Measurements from ENCODE around the gene FSD2. TPM values are rescaled to one million over a fixed set of nuclear protein-coding genes. Genes with fewer than 3 reads are reported as not detected.

Gene FSD2
- total and polyA plus RNA-seq, 2 experiments from 2014 or later, result 0.18 TPM; not detected in 1

DNA sequence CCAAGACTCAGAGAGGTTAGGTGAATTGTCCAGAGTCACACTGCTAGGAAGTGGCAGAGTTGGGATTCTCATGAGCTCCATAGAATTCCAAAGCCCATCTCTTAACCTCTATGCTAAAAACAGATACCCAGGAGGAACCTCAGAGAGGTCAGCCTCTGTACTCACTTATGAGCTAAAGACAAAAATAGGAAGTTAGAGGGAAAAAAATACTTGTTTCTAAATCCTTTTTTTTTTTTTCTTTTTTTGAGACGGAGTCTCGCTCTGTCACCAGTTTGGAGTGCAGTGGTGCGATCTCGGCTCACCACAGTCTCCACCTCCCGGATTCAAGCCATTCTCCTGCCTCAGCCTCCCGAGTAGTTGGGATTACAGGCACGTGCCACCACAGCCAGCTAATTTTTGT, 31.4 kb downstream of the FSD2 start:
- TF ChIP-seq ZNF331 (CRISPR knock-in tag; IDR thresholded peaks at IDR 0.05; ENCODE audit: low read depth) (no peak), ZNF114 (CRISPR knock-in tag; IDR thresholded peaks at IDR 0.05) (no peak), EZH2phosphoT487 (IDR thresholded peaks at IDR 0.05; ENCODE audit: unreplicated experiment) (no peak), NANOG (IDR thresholded peaks at IDR 0.05; ENCODE audit: borderline replicate concordance) (no peak), CREB1 (CRISPR knock-in tag; IDR thresholded peaks at IDR 0.05; ENCODE audit: low read depth) (no peak), EZH2 (IDR thresholded peaks at IDR 0.05; ENCODE audit: low read depth, unreplicated experiment) (no peak), STAT1 (IDR thresholded peaks at IDR 0.05; ENCODE audit: unreplicated experiment) (no peak), JUNB (IDR thresholded peaks at IDR 0.05; ENCODE audit: unreplicated experiment) (no peak), POLR2AphosphoS5 (IDR thresholded peaks at IDR 0.05; ENCODE audit: low read depth) (no peak)
- TF ChIP-seq, protein P1, sequence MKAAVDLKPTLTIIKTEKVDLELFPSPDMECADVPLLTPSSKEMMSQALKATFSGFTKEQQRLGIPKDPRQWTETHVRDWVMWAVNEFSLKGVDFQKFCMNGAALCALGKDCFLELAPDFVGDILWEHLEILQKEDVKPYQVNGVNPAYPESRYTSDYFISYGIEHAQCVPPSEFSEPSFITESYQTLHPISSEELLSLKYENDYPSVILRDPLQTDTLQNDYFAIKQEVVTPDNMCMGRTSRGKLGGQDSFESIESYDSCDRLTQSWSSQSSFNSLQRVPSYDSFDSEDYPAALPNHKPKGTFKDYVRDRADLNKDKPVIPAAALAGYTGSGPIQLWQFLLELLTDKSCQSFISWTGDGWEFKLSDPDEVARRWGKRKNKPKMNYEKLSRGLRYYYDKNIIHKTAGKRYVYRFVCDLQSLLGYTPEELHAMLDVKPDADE (IDR thresholded peaks at IDR 0.05), result no peak
- TF ChIP-seq, protein P2, sequence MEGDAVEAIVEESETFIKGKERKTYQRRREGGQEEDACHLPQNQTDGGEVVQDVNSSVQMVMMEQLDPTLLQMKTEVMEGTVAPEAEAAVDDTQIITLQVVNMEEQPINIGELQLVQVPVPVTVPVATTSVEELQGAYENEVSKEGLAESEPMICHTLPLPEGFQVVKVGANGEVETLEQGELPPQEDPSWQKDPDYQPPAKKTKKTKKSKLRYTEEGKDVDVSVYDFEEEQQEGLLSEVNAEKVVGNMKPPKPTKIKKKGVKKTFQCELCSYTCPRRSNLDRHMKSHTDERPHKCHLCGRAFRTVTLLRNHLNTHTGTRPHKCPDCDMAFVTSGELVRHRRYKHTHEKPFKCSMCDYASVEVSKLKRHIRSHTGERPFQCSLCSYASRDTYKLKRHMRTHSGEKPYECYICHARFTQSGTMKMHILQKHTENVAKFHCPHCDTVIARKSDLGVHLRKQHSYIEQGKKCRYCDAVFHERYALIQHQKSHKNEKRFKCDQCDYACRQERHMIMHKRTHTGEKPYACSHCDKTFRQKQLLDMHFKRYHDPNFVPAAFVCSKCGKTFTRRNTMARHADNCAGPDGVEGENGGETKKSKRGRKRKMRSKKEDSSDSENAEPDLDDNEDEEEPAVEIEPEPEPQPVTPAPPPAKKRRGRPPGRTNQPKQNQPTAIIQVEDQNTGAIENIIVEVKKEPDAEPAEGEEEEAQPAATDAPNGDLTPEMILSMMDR (conservative IDR thresholded peaks at IDR 0.05; ENCODE audit: low read depth in 2 of 2), result no peak
- TF ChIP-seq, protein P3, sequence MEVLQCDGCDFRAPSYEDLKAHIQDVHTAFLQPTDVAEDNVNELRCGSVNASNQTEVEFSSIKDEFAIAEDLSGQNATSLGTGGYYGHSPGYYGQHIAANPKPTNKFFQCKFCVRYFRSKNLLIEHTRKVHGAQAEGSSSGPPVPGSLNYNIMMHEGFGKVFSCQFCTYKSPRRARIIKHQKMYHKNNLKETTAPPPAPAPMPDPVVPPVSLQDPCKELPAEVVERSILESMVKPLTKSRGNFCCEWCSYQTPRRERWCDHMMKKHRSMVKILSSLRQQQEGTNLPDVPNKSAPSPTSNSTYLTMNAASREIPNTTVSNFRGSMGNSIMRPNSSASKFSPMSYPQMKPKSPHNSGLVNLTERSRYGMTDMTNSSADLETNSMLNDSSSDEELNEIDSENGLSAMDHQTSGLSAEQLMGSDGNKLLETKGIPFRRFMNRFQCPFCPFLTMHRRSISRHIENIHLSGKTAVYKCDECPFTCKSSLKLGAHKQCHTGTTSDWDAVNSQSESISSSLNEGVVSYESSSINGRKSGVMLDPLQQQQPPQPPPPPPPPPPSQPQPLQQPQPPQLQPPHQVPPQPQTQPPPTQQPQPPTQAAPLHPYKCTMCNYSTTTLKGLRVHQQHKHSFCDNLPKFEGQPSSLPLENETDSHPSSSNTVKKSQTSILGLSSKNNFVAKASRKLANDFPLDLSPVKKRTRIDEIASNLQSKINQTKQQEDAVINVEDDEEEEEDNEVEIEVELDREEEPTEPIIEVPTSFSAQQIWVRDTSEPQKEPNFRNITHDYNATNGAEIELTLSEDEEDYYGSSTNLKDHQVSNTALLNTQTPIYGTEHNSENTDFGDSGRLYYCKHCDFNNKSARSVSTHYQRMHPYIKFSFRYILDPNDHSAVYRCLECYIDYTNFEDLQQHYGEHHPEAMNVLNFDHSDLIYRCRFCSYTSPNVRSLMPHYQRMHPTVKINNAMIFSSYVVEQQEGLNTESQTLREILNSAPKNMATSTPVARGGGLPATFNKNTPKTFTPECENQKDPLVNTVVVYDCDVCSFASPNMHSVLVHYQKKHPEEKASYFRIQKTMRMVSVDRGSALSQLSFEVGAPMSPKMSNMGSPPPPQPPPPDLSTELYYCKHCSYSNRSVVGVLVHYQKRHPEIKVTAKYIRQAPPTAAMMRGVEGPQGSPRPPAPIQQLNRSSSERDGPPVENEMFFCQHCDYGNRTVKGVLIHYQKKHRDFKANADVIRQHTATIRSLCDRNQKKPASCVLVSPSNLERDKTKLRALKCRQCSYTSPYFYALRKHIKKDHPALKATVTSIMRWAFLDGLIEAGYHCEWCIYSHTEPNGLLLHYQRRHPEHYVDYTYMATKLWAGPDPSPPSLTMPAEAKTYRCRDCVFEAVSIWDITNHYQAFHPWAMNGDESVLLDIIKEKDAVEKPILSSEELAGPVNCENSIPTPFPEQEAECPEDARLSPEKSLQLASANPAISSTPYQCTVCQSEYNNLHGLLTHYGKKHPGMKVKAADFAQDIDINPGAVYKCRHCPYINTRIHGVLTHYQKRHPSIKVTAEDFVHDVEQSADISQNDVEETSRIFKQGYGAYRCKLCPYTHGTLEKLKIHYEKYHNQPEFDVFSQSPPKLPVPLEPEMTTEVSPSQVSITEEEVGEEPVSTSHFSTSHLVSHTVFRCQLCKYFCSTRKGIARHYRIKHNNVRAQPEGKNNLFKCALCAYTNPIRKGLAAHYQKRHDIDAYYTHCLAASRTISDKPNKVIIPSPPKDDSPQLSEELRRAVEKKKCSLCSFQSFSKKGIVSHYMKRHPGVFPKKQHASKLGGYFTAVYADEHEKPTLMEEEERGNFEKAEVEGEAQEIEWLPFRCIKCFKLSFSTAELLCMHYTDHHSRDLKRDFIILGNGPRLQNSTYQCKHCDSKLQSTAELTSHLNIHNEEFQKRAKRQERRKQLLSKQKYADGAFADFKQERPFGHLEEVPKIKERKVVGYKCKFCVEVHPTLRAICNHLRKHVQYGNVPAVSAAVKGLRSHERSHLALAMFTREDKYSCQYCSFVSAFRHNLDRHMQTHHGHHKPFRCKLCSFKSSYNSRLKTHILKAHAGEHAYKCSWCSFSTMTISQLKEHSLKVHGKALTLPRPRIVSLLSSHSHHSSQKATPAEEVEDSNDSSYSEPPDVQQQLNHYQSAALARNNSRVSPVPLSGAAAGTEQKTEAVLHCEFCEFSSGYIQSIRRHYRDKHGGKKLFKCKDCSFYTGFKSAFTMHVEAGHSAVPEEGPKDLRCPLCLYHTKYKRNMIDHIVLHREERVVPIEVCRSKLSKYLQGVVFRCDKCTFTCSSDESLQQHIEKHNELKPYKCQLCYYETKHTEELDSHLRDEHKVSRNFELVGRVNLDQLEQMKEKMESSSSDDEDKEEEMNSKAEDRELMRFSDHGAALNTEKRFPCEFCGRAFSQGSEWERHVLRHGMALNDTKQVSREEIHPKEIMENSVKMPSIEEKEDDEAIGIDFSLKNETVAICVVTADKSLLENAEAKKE (CRISPR knock-in tag; IDR thresholded peaks at IDR 0.05), result no peak
- TF ChIP-seq, protein P4, sequence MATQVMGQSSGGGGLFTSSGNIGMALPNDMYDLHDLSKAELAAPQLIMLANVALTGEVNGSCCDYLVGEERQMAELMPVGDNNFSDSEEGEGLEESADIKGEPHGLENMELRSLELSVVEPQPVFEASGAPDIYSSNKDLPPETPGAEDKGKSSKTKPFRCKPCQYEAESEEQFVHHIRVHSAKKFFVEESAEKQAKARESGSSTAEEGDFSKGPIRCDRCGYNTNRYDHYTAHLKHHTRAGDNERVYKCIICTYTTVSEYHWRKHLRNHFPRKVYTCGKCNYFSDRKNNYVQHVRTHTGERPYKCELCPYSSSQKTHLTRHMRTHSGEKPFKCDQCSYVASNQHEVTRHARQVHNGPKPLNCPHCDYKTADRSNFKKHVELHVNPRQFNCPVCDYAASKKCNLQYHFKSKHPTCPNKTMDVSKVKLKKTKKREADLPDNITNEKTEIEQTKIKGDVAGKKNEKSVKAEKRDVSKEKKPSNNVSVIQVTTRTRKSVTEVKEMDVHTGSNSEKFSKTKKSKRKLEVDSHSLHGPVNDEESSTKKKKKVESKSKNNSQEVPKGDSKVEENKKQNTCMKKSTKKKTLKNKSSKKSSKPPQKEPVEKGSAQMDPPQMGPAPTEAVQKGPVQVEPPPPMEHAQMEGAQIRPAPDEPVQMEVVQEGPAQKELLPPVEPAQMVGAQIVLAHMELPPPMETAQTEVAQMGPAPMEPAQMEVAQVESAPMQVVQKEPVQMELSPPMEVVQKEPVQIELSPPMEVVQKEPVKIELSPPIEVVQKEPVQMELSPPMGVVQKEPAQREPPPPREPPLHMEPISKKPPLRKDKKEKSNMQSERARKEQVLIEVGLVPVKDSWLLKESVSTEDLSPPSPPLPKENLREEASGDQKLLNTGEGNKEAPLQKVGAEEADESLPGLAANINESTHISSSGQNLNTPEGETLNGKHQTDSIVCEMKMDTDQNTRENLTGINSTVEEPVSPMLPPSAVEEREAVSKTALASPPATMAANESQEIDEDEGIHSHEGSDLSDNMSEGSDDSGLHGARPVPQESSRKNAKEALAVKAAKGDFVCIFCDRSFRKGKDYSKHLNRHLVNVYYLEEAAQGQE (IDR thresholded peaks at IDR 0.05; ENCODE audit: unreplicated experiment), result no peak
- no peak overlapping the region for H2AFZ ChIP-seq
- H3K4me3 ChIP-seq, result no peak overlapping the region
- H3F3A ChIP-seq (replicated peaks; ENCODE audit: low read depth), result no peaks in the 10 kb centered on the region
- H3K27me3 ChIP-seq (ENCODE audit: insufficient read depth), result no peaks in the 10 kb centered on the region
- H3K79me2 ChIP-seq (replicated peaks; ENCODE audit: insufficient read depth), result no peaks in the 10 kb centered on the region
- ATAC-seq, result no peak
- Mint-ChIP-seq H3K36me3 (ENCODE audit: low read depth) (no peaks in the 10 kb centered on the region), H3K27ac (no peak overlapping the region), H3K4me3 (no peak overlapping the region), H3K9me3 (no peaks in the 10 kb centered on the region), H3K27me3 (ENCODE audit: insufficient read depth, low read depth, poor library complexity) (no peaks in the 10 kb centered on the region), H3K4me1 (no peaks in the 10 kb centered on the region)
- H3K4me1 ChIP-seq (ENCODE audit: insufficient read depth), result no peaks in the 10 kb centered on the region
- H3K27ac ChIP-seq (ENCODE audit: low read depth), result no peak overlapping the region
- H3K36me3 ChIP-seq (ENCODE audit: insufficient read depth), result no peaks in the 10 kb centered on the region
- H3K4me2 ChIP-seq, result no peak overlapping the region
- no peaks in the 10 kb centered on the region for H4K20me1 ChIP-seq (replicated peaks; ENCODE audit: insufficient read depth)
- DNase-seq (ENCODE audit: low spot score), result no peak
- no peaks in the 10 kb centered on the region for H3K9me2 ChIP-seq (ENCODE audit: insufficient read depth)

Data from GM23338 (cell line).